Breast epithelium (tissue), 3 donors: ENCODE data around the gene CEP85L.

Experiments
- CTCF ChIP-seq, 3 donors: fragments of 450-650 bp; IDR thresholded peaks; one replicate each; pipeline ENCODE4 v1.5.1; 2016 to 2017; ENCODE audit warnings: antibody characterized with exemption in 3 of 3, mild to moderate bottlenecking in 3 of 3, moderate library complexity in 3 of 3
- POLR2AphosphoS5 ChIP-seq, 3 donors: sonication (generic); formaldehyde crosslinking; IDR thresholded peaks; one replicate each; pipeline ENCODE4 v1.6.1; 2017; ENCODE audit warnings: antibody characterized with exemption in 3 of 3

GRCh38 chr6:118559659-118560058 lies 91.7 kb downstream of the CEP85L start:
- TF ChIP-seq CTCF (IDR thresholded peaks at IDR 0.05): no peak
- TF ChIP-seq POLR2AphosphoS5 (IDR thresholded peaks at IDR 0.05): no peak
